GM10847 (cell line): ENCODE measurements around the gene G0S2.

Experiments
- POLR2A ChIP-seq: IDR thresholded peaks from 2 replicates; pipeline ENCODE4 v1.6.1; 2011; ENCODE audit not compliant: insufficient read length; ENCODE audit errors: extremely low read depth

Gene G0S2

DNA sequence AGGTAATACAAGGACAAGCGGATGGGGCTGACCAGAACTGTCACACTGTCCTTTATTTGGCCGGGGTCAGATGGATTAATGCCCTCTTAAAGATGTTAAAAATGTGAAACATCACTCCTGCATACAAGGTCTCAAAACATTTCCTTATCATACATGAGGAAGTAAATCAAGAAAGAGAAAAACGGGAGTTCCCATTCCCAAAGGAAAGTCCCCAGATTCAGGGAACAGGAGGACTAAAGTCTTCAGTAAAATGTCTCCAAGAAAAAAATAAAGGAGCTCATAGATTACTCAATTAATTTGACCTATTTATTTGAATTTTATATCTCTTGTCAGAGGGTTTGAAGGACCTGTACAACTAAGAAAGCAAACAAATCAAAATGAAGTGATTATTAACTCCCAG lies 16.0 kb downstream of the G0S2 start:
- no peak for TF ChIP-seq POLR2A

DNA sequence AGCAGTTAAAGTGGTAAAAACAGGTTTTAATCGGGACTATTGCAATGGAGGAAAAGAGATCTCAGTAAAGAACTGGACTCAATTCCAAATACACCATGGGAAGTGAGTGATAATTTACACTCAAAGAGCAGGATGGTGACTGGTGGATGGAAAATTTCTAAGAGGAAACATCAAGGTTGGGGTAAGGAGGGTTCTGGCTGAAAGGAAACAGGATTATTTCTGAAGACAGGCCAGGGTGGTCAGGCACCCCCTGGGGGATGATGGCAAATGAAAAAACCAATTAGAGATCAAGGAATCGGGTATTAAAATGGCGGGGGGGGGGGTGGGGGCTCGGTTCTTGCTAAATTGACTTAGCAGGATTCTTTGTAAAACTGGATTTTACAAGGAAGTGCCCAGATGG lies 17.1 kb downstream of the G0S2 start:
- no peak for TF ChIP-seq POLR2A

DNA sequence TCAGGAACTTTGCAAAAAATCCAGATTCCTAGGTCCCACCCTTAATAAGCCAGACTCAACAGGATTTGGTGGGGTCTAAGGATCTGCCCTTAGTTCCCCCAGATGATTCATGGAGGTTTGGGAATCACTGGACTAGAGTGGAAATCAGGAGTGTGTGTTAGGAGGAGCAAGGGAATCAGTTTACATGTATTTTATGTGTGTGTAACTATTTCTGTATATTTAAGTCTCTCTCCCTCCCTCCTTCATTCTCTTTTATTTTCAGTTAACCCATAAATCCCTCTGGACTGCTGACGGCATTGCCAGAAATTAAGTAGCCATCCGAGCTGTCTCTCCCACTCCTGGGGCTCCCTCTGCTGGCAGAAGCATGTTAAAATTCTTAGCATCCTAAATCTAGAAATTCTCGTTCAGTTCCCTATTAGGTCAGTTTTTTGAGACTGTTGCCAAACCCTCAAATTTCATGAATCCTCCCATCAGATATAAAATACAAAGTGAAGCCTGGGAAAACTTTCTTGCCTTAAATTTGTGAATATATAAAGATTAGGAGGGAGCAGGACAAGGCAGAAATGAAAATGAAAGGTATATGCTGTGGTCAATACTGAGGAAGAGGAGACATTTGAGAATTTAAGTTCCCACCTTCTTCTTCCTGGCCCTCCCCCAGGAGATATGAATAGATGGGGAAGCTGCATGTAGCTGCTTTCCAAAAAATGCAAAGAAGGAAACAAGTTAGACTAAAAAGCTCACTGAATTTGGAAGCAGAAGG lies 17.7 kb downstream of the G0S2 start:
- TF ChIP-seq POLR2A = no peak

DNA sequence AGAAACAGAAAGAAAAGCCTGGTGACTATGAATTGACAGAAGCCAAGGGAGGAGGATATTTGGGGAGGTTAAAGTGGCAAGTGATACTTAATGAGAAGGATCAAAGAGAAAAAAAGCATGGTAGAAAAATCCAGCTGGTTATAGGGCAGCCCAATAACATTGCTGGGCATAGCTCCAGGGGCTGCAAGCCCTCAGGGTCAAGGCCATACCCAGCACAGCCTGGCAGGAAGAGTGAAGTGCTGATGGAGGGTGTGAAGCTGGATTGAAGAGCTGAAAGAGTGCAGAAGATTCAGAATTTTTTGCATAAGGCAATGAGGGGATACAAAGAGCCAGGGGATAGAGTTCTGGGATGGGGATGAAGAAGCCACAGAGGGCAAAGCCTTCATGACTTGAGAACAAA lies 21.5 kb downstream of the G0S2 start:
- no peak for TF ChIP-seq POLR2A

DNA sequence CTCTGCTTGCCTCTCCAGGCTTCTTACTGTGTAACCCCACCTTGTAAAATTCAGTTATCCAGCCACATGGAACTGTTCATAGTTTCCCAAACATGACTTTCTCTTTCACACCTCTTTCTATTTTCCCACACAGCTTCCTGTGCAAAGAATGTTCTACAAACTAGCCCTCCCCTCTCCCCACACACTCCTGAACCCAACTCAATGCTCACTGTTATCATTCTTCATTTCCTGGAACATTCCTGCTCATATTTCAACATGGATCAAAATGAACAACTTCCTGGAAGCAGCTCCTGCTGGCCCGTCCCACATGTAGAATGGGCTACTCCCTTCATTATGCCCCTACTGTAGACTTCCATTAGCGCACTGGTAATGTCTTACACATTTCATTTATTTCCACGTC lies 21.9 kb downstream of the G0S2 start:
- TF ChIP-seq POLR2A = no peak

DNA sequence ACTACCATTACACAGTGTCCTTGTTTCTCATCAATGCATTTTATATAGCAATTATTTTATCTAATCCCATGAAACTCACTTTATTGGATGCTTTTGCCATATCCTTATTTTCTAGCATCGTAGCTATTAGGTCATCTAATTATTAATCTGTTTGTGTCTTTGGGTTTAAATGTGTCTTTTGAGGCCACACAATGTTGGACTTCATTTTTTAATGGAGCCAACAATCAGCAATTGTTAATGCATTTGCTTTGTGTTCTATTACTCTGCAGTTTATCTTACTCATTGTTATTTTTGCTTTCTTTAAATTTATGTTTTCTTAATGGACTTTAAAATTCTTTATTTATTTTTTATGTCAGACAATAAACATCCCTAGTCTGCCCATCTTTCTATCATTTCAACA lies 27.6 kb downstream of the G0S2 start:
- TF ChIP-seq POLR2A = no peak

DNA sequence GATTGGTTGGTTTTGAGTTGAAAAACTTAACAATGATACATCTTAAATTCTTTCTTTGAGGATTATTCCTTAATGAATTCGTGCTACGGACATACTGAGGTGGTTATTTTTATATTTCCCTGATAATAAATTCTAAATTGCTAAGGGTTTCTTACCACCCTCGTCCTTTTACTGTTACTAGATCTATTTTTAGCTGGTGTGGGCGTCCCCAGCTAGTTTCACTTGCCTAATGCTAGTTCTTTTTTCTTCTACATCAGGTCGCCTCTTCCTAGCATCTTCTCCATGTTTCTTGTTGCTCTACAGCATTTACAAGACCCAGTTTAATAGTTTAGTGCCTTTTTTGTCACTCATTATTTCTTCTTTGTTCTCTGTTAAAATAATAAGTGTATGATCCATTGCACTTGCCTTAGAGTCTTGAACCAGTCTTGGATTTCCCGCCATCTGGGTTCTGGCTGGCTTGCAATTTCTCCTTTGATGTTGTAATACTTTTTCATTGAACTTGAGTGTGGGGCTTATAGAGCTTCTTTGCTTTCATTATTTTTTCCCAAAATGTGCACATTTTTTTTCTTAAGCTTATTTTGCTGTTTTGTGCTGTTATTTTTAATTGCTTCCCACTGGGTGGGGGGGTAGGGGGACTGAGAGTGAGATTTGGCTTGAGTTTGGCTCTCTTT lies 28.8 kb downstream of the G0S2 start:
- TF ChIP-seq POLR2A = no peak

DNA sequence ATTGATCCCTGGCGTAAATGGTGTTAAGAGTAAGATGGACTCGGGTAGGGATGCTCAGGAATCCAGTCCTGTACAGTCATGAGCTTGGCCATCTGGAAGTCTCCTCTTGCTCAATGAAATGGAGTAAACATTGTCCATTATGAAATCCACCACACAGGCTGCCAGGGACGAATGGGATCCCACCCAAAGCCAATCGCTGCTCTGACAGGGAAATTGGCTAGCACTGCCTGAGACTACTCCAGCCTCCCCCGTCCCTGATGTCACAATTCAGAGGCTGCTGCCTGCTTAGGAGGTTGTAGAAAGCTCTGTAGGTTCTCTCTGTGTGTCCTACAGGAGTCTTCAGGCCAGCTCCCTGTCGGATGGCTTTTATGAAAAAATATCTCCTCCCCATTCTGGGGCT lies 29.4 kb downstream of the G0S2 start, which contains the start of gene HSD11B1:
HSD11B1 (plus strand) TSS at position 263 of the 400 bp plus-strand sequence; CDS start at position 360, 97 bp downstream.
- TF ChIP-seq POLR2A = no peak

DNA sequence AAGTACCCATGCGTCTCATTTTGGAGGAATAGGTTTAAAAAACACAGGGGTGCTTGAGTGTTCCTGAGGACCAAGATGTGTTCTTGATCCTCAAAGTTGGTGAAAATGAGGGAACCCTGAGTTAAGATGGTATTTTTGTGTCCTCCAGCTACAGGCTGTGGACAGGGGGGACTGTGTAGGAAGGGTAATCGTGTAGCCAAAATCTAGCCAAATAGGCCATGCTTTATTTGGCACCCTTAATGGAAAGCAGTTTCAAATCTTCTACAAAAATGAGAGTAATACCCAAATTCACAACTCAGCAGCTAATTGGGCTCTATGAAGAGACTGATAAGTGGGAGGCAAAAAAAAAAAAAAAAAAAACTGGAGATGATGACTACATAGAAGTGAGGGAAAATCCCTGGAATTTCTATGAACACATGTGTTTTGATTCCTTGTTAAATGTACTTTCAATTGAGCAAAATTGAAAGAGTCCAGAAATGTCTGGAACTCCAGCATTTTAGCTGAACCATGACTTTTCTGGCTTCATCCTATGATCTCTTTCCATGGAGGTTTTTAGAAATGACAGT lies 29.9 kb downstream of the G0S2 start:
- TF ChIP-seq POLR2A = no peak

DNA sequence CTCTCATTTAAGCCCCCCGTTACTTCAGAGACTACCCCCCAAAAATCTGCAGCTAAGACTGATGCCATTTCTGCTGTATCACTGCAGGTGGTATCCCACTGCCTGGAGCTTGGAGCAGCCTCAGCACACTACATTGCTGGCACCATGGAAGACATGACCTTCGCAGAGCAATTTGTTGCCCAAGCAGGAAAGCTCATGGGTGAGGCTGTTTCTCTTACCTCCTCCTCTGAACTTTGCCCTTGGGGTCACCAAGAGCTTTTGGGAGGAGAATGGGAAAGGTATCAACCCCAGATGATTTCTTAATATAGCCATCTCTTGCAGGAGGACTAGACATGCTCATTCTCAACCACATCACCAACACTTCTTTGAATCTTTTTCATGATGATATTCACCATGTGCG lies 31.4 kb downstream of the G0S2 start:
- TF ChIP-seq POLR2A = no peak

DNA sequence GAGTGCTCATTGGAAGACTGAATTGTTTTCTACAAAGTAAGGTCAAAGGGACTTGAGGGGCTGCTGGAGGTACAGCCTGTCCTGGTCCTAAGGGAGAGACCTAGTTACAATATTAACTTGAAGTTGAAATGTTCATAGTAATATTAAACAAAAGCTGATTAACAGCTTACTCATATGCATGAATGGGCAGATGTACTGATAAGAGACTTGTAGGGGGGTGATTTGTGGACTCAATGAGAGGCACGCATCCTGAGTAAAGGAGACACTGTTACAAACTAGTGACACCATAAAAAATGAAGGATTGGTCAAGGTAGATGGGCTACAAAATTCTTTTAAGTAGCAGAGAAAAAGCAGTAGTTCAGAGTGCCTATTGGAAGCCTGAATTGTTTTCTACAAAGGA lies 32.1 kb downstream of the G0S2 start:
- TF ChIP-seq POLR2A = no peak

DNA sequence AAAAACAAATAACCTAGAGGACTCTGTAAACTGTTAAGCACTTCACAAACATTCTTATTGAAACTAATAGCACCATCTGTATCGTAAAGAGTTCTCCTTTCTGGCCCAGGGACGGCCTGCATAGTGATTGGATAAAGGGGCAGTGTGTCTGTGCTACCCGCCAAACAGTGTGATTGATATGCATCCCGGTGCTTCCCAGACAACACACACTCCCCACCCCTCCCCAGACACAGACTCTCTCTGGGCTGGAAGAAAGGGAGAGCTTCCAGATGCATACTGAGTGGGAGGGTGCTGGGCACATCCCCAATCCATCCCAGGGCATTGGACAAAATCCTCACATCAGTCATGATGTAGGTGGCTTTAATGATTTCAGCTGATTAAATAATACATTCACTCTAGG lies 33.1 kb downstream of the G0S2 start:
- TF ChIP-seq POLR2A = no peak

DNA sequence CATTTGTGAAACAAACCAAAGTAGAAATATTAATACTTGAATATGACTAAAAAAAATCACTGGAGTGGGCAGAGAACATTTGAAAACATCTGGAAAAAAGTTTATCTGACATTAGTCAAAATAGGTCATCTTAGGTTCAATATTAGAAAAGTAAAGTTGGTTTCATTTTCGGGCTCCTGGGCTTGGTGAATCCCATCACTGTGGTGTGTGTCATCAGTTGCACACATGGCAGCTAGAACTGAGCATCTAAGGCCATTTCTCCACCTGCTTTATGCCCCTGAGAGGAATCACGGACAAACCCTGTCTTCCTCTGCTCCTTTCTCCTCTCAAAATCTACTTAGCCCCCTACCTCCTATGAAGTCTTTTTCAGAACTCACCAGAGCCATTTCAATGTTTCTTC lies 34.9 kb downstream of the G0S2 start:
- no peak for TF ChIP-seq POLR2A

DNA sequence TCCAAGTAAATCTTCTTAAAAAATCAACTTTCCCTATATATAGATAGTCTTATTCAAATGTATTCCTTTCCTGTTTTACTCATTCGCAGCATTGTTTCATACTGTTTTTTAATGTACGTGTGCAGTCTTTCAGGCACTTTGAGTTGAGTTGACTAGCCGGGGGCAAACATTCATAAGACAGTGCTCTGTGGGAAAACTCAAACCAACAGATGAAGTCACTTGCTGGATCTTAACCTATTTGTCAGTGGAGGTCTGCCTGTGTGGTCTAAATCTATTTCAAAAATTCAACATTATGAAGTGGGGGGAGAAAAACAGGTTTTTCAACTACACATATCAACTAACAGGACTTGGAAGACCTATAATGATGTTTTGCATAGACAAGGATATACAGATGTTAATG lies 35.6 kb downstream of the G0S2 start:
- no peak for TF ChIP-seq POLR2A

DNA sequence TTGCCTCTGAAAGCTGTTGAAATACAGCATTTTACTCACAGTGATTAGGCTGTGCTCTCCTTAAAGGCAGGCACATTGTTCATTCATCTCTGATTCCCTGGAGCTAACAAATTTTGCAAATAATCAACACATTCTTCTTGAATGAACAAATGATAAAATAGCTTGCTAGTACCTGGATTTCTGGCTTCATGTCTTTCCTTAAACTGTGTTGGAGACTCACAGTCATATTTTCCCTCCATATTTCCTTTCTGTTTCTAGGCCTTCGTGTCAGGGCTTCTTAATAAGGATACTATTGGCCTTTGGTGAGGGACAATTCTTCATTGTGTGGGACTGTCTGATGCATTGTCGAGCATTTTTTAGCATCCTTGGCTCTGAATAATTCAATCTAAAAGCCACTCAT lies 39.1 kb downstream of the G0S2 start:
- TF ChIP-seq POLR2A = no peak

DNA sequence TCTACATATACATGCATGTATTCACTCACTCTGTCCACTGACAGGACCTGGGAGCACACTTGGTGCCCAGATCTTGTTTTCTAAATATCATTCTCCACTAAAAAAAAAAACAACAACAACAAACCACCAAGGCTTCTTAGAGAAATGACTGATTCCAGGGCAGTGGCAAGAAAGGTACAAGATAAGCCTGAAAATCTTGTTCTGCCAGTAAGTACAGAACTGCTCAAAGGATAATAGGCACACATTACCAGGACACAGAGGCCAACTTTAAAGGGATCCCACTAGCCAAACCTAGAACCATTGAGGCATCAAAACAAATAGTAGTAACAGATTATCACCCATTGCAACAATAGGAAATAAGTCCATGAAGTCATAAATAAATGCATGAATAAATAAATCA lies 40.1 kb downstream of the G0S2 start:
- no peak for TF ChIP-seq POLR2A
